ENCODE data around the gene TWSG1. TPM values are rescaled to one million over a fixed set of nuclear protein-coding genes. Genes with fewer than 3 reads are reported as not detected.

TWSG1 gene
- total and polyA plus RNA-seq, 10 of the 15 experiments (the other 5 are each of a cell fraction or from before 2014, with no cell fraction given) = 11.1 to 45.1 (median 27.7) TPM

- no peak for TF ChIP-seq IKZF2 (IDR thresholded peaks at IDR 0.05)
- TF ChIP-seq, protein P1, sequence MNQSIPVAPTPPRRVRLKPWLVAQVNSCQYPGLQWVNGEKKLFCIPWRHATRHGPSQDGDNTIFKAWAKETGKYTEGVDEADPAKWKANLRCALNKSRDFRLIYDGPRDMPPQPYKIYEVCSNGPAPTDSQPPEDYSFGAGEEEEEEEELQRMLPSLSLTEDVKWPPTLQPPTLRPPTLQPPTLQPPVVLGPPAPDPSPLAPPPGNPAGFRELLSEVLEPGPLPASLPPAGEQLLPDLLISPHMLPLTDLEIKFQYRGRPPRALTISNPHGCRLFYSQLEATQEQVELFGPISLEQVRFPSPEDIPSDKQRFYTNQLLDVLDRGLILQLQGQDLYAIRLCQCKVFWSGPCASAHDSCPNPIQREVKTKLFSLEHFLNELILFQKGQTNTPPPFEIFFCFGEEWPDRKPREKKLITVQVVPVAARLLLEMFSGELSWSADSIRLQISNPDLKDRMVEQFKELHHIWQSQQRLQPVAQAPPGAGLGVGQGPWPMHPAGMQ (IDR thresholded peaks at IDR 0.05; ENCODE audit: borderline replicate concordance) = no peak
- TF ChIP-seq CREB1 (IDR thresholded peaks at IDR 0.05; ENCODE audit: low read depth) = peak; percentile 15; the same call in 1 of the 2 replicates
- TF ChIP-seq IKZF1 (conservative IDR thresholded peaks at IDR 0.05) = no peak
- TF ChIP-seq RAD21 (IDR thresholded peaks at IDR 0.05; ENCODE audit: insufficient read depth, low read depth, low read length) = peak; percentile 46
- peak; percentile 47; the same call in 1 of the 2 replicates for TF ChIP-seq RB1 (IDR thresholded peaks at IDR 0.05; ENCODE audit: borderline replicate concordance)
- TF ChIP-seq, protein P2, sequence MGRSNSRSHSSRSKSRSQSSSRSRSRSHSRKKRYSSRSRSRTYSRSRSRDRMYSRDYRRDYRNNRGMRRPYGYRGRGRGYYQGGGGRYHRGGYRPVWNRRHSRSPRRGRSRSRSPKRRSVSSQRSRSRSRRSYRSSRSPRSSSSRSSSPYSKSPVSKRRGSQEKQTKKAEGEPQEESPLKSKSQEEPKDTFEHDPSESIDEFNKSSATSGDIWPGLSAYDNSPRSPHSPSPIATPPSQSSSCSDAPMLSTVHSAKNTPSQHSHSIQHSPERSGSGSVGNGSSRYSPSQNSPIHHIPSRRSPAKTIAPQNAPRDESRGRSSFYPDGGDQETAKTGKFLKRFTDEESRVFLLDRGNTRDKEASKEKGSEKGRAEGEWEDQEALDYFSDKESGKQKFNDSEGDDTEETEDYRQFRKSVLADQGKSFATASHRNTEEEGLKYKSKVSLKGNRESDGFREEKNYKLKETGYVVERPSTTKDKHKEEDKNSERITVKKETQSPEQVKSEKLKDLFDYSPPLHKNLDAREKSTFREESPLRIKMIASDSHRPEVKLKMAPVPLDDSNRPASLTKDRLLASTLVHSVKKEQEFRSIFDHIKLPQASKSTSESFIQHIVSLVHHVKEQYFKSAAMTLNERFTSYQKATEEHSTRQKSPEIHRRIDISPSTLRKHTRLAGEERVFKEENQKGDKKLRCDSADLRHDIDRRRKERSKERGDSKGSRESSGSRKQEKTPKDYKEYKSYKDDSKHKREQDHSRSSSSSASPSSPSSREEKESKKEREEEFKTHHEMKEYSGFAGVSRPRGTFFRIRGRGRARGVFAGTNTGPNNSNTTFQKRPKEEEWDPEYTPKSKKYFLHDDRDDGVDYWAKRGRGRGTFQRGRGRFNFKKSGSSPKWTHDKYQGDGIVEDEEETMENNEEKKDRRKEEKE (IDR thresholded peaks at IDR 0.05) = no peak
- peak; percentile 58; the same call in 1 of the 2 replicates for TF ChIP-seq POLR2AphosphoS5 (IDR thresholded peaks at IDR 0.05; ENCODE audit: low read length)
- no peak for TF ChIP-seq ZZZ3 (IDR thresholded peaks at IDR 0.05; ENCODE audit: control insufficient read depth, insufficient read length, low read depth)
- TF ChIP-seq ETV6 (conservative IDR thresholded peaks at IDR 0.05 in 1 of 2, IDR thresholded peaks at IDR 0.05 in 1 of 2; ENCODE audit: borderline replicate concordance in 1 of 2, low read depth in 1 of 2) = 0 out of 4 replicates have a peak, but pooled peaks of 1 of the 2 experiments have one; percentile 1
- no peak for TF ChIP-seq MTA2 (IDR thresholded peaks at IDR 0.05; ENCODE audit: low read depth)
- 0 out of 2 replicates have a peak, but pooled peaks have one; percentile 7 for TF ChIP-seq MEF2A (IDR thresholded peaks at IDR 0.05; ENCODE audit: insufficient read depth, low read depth, low read length)
- peak in 2 of 3 experiments; percentile 49 to 64; a peak in 3 of 6 replicates for TF ChIP-seq CTCF (IDR thresholded peaks at IDR 0.05 in 2 of 3, conservative IDR thresholded peaks at IDR 0.05 in 1 of 3; ENCODE audit: control insufficient read depth in 2 of 3, extremely low read depth in 1 of 3, insufficient read depth in 1 of 3, low read depth in 3 of 3, low read length in 3 of 3)
- TF ChIP-seq TCF3 (IDR thresholded peaks at IDR 0.05; ENCODE audit: borderline replicate concordance, insufficient read depth, low read depth, low read length) = 0 out of 2 replicates have a peak, but pooled peaks have one; percentile 31
- TF ChIP-seq FOXM1 (IDR thresholded peaks at IDR 0.05; ENCODE audit: low read depth, low read length) = no peak
- TF ChIP-seq, protein P3, sequence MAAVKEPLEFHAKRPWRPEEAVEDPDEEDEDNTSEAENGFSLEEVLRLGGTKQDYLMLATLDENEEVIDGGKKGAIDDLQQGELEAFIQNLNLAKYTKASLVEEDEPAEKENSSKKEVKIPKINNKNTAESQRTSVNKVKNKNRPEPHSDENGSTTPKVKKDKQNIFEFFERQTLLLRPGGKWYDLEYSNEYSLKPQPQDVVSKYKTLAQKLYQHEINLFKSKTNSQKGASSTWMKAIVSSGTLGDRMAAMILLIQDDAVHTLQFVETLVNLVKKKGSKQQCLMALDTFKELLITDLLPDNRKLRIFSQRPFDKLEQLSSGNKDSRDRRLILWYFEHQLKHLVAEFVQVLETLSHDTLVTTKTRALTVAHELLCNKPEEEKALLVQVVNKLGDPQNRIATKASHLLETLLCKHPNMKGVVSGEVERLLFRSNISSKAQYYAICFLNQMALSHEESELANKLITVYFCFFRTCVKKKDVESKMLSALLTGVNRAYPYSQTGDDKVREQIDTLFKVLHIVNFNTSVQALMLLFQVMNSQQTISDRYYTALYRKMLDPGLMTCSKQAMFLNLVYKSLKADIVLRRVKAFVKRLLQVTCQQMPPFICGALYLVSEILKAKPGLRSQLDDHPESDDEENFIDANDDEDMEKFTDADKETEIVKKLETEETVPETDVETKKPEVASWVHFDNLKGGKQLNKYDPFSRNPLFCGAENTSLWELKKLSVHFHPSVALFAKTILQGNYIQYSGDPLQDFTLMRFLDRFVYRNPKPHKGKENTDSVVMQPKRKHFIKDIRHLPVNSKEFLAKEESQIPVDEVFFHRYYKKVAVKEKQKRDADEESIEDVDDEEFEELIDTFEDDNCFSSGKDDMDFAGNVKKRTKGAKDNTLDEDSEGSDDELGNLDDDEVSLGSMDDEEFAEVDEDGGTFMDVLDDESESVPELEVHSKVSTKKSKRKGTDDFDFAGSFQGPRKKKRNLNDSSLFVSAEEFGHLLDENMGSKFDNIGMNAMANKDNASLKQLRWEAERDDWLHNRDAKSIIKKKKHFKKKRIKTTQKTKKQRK (IDR thresholded peaks at IDR 0.05; ENCODE audit: low read depth, low read length) = no peak
- TF ChIP-seq KDM1A (IDR thresholded peaks at IDR 0.05; ENCODE audit: borderline replicate concordance) = no peak
- TF ChIP-seq SMC3 (IDR thresholded peaks at IDR 0.05; ENCODE audit: borderline replicate concordance, low read length) = 0 out of 2 replicates have a peak, but pooled peaks have one; percentile 1
- TF ChIP-seq ZNF274 (IDR thresholded peaks at IDR 0.05; ENCODE audit: insufficient read depth, insufficient read length) = no peak
- TF ChIP-seq SP1 (IDR thresholded peaks at IDR 0.05; ENCODE audit: low read depth, low read length) = peak; percentile 8
Measured at GRCh38 chr18:9334329-9334972, at the start of gene TWSG1 (continued).
